Esophagus (tissue), 2 donors: ENCODE measurements around the gene SF3B5. TPM values are rescaled to one million over a fixed set of nuclear protein-coding genes. Genes with fewer than 3 reads are reported as not detected.
A peak's percentile ranks its signal among the peaks of the same experiment; 100 is the strongest.

ENCODE experiments used
- H3K27ac ChIP-seq, 2 donors: one replicate each; pipeline ENCODE4 v1.5.1; 2013; ENCODE audit warnings: low read depth in 2 of 2, mild to moderate bottlenecking in 2 of 2, inconsistent platforms in 1 of 2, low read length in 1 of 2, moderate library complexity in 1 of 2
- H3K27me3 ChIP-seq, 2 donors: one replicate each; pipeline ENCODE4 v1.6.1; 2013; ENCODE audit warnings: low read length in 2 of 2, control low read depth in 1 of 2, mild to moderate bottlenecking in 1 of 2; ENCODE audit not compliant: insufficient read depth in 2 of 2, control insufficient read depth in 1 of 2
- H3K36me3 ChIP-seq, 2 donors: one replicate each; pipeline ENCODE4 v1.6.1; 2013; ENCODE audit warnings: low read length in 1 of 2; ENCODE audit not compliant: control insufficient read depth in 2 of 2, insufficient read depth in 2 of 2
- H3K4me1 ChIP-seq, 2 donors: one replicate each; pipeline ENCODE4 v1.6.1; 2013; ENCODE audit warnings: low read length in 1 of 2; ENCODE audit not compliant: control insufficient read depth in 2 of 2, insufficient read depth in 2 of 2
- H3K4me3 ChIP-seq, 2 donors: one replicate each; pipeline ENCODE4 v1.5.1; 2013; ENCODE audit warnings: low read length in 2 of 2, mild to moderate bottlenecking in 2 of 2, low read depth in 1 of 2, moderate library complexity in 1 of 2
- H3K9me3 ChIP-seq, 2 donors: one replicate each; pipeline ENCODE4 v1.6.1; 2013; ENCODE audit warnings: mild to moderate bottlenecking in 2 of 2, low read depth in 1 of 2, low read length in 1 of 2, moderate library complexity in 1 of 2; ENCODE audit not compliant: control insufficient read depth in 2 of 2, insufficient read depth in 1 of 2
- WGBS, 2 donors: extraction: QIAGEN DNeasy Blood & Tissue Kit; methylation state at CpG; one replicate each; pipeline ENCODE4 v1.1.7; 2013; 5-methylcytosine and 5-hydroxymethylcytosine counted together
- polyA plus RNA-seq, 2 donors: library from polyadenylated mRNA; stranded (reverse); fragments of 200-250 nt; gene quantifications; one replicate each; pipeline ENCODE4 v1.2.3, GENCODE V29; 2013
- donor health status: healthy with polysubstance abuse.
- donor health status: Bipolar disorder and iron deficiency.

Gene SF3B5
- polyA plus RNA-seq, 2 donors: 65.5 to 206 TPM

DNA sequence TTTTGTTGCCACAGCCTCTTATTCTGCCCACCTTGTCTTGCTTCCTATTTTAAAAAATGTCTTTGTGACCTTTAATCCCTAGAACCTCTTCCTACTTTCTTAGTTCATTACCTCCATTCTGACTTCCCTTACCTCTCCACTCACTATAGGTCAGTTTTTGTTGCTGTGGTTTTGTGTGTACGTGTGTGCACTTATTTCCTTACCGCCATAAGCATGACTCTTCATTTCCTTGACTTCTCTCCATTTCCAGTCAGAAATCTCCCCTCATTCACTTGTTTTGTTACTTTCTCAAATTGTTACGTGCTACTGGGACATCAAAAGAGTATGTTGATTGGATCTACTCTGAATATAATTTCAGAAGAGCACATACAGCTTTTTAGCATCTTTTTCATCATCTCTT lies 26.6 kb downstream of the SF3B5 start:
- Histone ChIP-seq H3K36me3 (no peaks in the 10 kb centered on the region), H3K27me3 (no peaks in the 10 kb centered on the region), H3K4me1 (no peaks in the 10 kb centered on the region), H3K27ac (no peak overlapping the region), H3K9me3 (no peaks in the 10 kb centered on the region), H3K4me3 (no peak overlapping the region)
- WGBS, 2 donors: 81 to 90% methylated on average over 3 of the region's 3 CpGs

DNA sequence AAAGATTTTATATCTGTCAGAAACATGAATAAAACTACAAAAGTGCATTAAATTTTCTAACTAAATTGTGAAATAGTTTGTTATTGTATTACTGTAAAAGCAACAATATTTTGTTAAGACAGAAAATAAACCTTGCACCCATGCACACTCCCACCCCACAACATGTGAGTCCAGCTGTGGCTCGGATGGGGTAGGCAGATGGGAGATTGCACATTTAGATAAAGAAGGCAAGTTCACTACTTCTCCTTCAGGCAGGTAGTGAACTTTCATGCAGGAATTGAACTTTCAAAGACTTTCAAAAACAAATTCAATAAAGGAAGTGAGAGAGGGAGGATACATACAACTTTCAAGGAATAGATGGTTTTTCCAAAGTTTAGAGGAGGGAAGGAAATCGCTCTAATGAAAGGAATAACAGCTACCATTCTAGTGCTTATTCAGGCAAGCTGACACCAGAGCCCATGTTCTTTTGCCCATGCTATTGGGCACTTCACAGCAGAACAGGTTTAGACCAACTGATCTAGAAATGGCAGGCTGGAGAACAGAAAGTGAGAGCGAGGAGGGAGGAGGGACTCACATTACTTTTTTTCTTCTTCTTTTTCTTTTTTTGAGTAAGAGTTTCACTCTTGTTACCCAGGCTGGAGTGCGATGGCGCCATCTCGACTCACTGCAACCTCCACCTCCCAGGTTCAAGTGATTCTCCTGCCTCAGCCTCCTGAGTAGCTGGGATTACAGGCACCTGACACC lies 28.5 kb downstream of the SF3B5 start:
- Histone ChIP-seq H3K27ac (no peak overlapping the region), H3K9me3 (no peaks in the 10 kb centered on the region), H3K27me3 (no peaks in the 10 kb centered on the region), H3K4me3 (no peak overlapping the region), H3K4me1 (no peaks in the 10 kb centered on the region), H3K36me3 (no peaks in the 10 kb centered on the region)
- 71 to 81% methylated on average over 6 of the region's 6 CpGs for WGBS, 2 donors

DNA sequence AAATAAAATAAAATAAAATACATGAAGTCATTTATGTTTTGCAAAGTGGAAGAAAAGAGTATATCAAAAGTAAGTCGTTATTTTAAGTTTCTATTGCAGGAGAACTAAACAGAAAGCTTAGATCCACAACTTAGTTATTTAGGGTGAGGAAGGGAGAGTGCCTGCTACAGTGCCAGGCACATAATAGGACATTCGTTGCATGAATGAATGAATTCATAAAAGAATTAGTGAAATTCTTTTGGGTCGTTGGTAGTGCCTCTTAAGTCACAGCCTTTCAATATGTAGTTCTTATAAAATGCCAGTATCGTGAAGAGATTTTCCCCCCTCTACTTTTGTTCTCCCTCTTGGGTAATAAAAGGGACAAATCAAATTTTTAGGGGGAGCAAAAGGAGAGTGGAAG lies 29.1 kb downstream of the SF3B5 start:
- Histone ChIP-seq H3K9me3 (no peaks in the 10 kb centered on the region), H3K36me3 (no peaks in the 10 kb centered on the region), H3K27me3 (no peaks in the 10 kb centered on the region), H3K4me3 (no peak overlapping the region), H3K27ac (no peak overlapping the region), H3K4me1 (no peaks in the 10 kb centered on the region)
- WGBS, 2 donors: 71 to 73% methylated on average over 4 of the region's 4 CpGs

DNA sequence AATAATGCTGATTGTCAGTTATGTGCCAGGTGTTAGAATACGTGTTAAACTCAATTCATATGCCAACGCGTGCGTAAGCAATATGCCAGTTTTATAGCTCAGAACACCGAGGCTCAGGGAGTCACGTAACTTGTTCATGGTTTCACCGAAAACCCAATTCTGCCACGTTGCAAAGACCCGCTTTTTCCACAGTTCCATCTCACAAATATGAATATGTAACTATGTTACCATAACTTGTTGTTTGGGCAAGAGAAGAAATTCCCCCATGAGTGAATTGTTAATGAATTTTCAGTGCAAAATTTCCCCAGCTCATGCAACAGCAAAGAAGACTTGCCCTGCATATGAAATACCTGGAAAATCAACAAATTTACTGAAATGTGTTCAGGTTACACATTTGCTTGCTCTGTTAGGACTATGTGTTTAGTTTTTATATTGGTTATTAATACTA lies 30.1 kb downstream of the SF3B5 start:
- Histone ChIP-seq H3K27me3 (no peaks in the 10 kb centered on the region), H3K9me3 (no peaks in the 10 kb centered on the region), H3K4me3 (peak overlapping the region in 1 of 2 donors; percentile 86), H3K4me1 (no peaks in the 10 kb centered on the region), H3K27ac (no peak overlapping the region), H3K36me3 (no peaks in the 10 kb centered on the region)
- WGBS, 2 donors: 53 to 58% methylated on average over 9 of the region's 9 CpGs

DNA sequence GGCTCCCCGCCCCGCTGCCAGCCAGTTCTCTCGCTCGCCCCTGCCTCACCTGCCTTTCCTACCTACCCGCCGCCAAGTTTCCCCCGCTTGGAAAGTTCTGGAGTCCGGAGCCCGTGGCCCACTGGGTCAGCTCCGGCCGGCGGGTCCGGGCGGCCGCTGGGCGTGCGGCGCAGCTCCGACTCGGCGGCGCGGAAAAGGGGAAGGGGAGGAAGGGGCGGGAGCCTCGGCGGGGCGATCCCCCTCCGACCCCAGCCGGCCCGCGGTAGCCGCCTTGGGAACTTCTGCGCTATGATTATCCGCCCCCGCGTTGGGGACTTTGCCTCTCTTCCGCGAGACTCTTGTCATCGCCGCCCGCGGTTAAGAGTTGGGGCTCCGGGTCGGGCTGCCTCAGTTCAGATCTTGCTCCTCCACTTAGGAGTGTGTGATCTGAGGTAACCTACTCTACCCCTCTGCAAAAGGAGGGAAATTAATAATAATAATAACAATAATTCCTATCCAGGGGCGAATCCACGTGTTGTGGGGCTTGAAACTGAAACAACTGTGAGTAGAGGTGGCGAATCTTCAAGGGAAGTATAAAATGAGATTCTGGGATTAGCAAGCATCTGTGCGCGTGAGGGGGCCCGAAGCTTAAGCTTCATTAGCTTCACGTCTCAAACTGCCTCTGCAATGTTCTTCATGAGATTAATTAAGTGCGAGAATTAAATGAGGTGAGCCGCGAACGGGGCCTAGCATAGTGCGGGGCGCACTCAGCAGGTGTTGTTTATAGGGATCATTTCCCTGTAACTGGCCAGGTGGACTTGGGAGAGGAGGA lies 30.8 kb downstream of the SF3B5 start:
- Histone ChIP-seq H3K9me3 (no peaks in the 10 kb centered on the region), H3K36me3 (no peaks in the 10 kb centered on the region), H3K27me3 (no peaks in the 10 kb centered on the region), H3K27ac (peak overlapping the region; percentile 65), H3K4me3 (peak overlapping the region; percentile 71 to 86), H3K4me1 (no peaks in the 10 kb centered on the region)
- 2 to 3% methylated on average over 57 of the region's 57 CpGs for WGBS, 2 donors

DNA sequence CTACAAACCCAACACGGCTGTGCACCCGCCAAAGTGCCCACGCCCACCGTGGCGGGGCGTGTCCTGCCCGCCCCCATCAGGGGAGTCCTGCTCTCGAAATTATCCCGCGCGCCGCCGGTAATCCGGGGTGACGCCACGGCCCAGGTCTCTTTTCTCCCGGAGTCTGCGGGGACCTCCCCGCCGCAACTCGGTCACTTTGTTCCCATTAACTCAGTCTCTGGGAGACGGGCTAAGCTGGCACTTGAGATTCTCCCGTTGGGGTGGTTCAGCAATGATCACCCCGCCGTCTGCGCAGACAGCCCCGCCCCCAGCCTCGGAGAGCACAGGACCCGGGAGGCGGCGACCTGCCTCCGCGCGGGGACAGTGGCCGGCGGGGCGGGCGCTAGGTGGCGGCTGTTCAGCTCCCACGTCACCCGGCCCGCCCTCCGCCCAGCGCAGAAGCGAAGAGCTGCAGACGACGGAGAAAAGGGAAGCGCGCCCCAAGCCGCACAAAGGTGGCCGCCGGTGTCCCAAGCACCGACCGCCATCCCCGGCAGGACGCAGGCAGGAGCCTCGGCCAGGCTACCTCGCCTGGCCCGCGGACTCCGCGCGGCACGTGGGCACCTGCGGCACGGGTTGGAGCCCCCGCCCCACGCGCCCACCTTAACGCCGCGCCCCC lies 31.5 kb downstream of the SF3B5 start:
- Histone ChIP-seq H3K36me3 (no peaks in the 10 kb centered on the region), H3K4me1 (no peaks in the 10 kb centered on the region), H3K27me3 (no peaks in the 10 kb centered on the region), H3K27ac (peak overlapping the region; percentile 65), H3K4me3 (peak overlapping the region; percentile 71 to 86), H3K9me3 (no peaks in the 10 kb centered on the region)
- 0 to 1% methylated on average over 65 to 72 of the region's 72 CpGs for WGBS, 2 donors

DNA sequence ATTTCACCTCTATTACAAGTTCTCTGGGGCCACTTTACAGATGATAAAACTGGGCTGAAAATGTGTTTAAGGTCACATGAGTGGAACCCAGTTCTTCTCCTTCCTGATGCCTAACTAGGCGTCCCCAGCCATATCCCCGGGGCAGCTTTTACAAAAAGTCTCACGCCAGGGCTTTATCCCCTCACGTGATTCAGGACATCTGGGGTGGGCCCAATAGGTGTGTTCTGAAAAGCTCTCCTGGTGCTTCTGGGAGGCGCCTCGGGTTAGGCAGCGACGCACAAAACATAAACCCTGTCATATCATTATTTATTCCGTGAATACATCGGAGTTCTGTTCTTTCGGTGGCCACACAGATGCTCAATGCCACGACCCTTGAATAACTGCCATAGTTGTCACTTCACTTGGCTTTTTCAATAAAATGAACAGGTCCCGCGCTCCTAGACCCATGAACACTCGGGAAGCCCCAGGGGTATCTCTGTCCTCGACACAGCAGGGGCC lies 32.1 kb downstream of the SF3B5 start:
- H3K27me3 ChIP-seq: no peaks in the 10 kb centered on the region
- no peaks in the 10 kb centered on the region for H3K4me1 ChIP-seq
- H3K27ac ChIP-seq: peak overlapping the region; percentile 40 to 48
- no peaks in the 10 kb centered on the region for H3K36me3 ChIP-seq
- 2 to 3% methylated on average over 16 of the region's 16 CpGs for WGBS, 2 donors
- H3K9me3 ChIP-seq: no peaks in the 10 kb centered on the region
- peak overlapping the region; percentile 71 to 86 for H3K4me3 ChIP-seq

DNA sequence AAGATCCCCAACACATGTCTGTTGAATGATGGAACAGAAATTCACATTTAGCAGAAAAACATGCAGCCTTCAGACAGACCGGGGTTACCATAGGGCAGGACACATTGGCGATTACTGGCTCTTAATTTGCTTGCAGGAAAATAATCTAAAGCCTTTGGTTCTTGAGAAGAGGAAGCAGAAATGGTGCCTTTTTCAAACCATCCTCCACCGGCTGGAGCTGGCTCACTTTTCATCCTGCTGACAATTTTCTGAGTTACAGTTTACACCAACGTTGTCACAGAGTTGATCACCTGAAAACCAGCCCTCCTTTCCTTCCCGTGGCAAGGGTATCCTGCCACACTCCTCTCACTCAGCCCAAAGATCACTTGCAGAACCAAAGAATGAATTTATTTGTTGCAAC lies 32.6 kb downstream of the SF3B5 start:
- Histone ChIP-seq H3K9me3 (no peaks in the 10 kb centered on the region), H3K36me3 (no peaks in the 10 kb centered on the region), H3K4me3 (no peak overlapping the region), H3K27ac (no peak overlapping the region), H3K27me3 (no peaks in the 10 kb centered on the region), H3K4me1 (no peaks in the 10 kb centered on the region)
- 24 to 28% methylated on average over 5 of the region's 5 CpGs for WGBS, 2 donors

DNA sequence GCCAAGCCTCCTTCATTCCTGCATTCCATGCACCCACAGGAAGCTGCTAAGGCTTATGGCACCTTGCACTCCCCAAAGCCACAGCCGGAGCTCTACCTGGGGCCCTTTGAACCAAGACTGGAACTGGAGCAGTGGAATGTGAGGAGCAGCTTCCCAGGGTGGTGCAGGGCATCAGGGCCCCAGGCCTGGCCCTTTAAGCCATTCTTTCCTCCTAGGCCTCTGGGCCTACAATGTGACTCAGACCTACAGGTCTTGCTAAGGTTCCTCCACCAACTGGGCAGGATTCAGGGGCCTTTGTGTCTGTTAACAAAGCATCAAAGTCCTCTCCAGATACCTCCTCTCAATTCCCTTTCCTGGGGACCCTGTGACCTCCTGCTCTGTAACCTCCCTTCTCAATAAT lies 36.2 kb downstream of the SF3B5 start:
- 93 to 95% methylated on average over 1 of the region's 1 CpG for WGBS, 2 donors
- Histone ChIP-seq H3K36me3 (no peaks in the 10 kb centered on the region), H3K27ac (no peak overlapping the region), H3K4me1 (no peaks in the 10 kb centered on the region), H3K27me3 (no peaks in the 10 kb centered on the region), H3K9me3 (no peaks in the 10 kb centered on the region), H3K4me3 (no peak overlapping the region)
